IMR-90 (cell line): ENCODE measurements around the gene MRPL12. TPM values are rescaled to one million over a fixed set of nuclear protein-coding genes. Genes with fewer than 3 reads are reported as not detected.

ENCODE experiments used
- ATAC-seq: fragments of 200-7000 bp; cut with Tn5 transposase; 2 replicates; pipeline ENCODE4 v1.9.1; 2020; ENCODE audit warnings: low read depth, mild to moderate bottlenecking, moderate library complexity
- BruUV-seq: library from RNA; stranded (reverse); fragments of 400-500 nt; replicated peaks from 2 replicates; lab custom pipeline; 2021; lab: Mats Ljungman, UMichigan
- CTCF ChIA-PET: fragments of 300-600 bp; formaldehyde crosslinking; extraction: SDS; loops from one replicate; lab custom pipeline; 2021; ENCODE audit warnings: antibody characterized with exemption; lab: Yijun Ruan, JAX
- POLR2A ChIA-PET: fragments of 300-600 bp; sonication (Branson Sonifier 250); formaldehyde crosslinking; loops from one replicate; lab custom pipeline; 2022; ENCODE audit warnings: antibody characterized with exemption; ENCODE audit not compliant: unreplicated experiment; lab: Charles Lee
- DNase-seq: peaks from one replicate; pipeline ENCODE4 v3.0.0; 2013
- H2AFZ ChIP-seq: replicated peaks from 2 replicates; pipeline ENCODE3; 2013; ENCODE audit warnings: low read length, mild to moderate bottlenecking; ENCODE audit not compliant: poor library complexity
- H2AK5ac ChIP-seq: 2 replicates; pipeline ENCODE4 v1.6.1; 2013; ENCODE audit warnings: low read depth, low read length, inconsistent platforms
- H2AK9ac ChIP-seq: replicated peaks from 2 replicates; pipeline ENCODE3; 2013; ENCODE audit warnings: mild to moderate bottlenecking, low read depth, low read length, moderate library complexity; ENCODE audit not compliant: poor library complexity
- H2BK120ac ChIP-seq: 2 replicates; pipeline ENCODE4 v1.6.1; 2013; ENCODE audit warnings: low read depth, low read length, inconsistent platforms
- H2BK15ac ChIP-seq: 3 replicates; pipeline ENCODE4 v1.6.1; 2013; ENCODE audit warnings: low read depth, low read length, inconsistent platforms
- H2BK20ac ChIP-seq: 2 replicates; pipeline ENCODE4 v1.6.1; 2013; ENCODE audit warnings: low read depth, mild to moderate bottlenecking, inconsistent platforms, low read length, moderate library complexity
- H2BK5ac ChIP-seq: 2 replicates; pipeline ENCODE4 v1.6.1; 2013; ENCODE audit warnings: mild to moderate bottlenecking, low read depth, low read length, inconsistent platforms; ENCODE audit not compliant: poor library complexity, severe bottlenecking
- H3K14ac ChIP-seq: replicated peaks from 2 replicates; pipeline ENCODE4 v1.6.1; 2013; ENCODE audit warnings: low read depth, low read length, inconsistent platforms
- H3K18ac ChIP-seq: 2 replicates; pipeline ENCODE4 v1.6.1; 2013; ENCODE audit warnings: low read depth, low read length, control low read depth
- H3K23ac ChIP-seq: 2 replicates; pipeline ENCODE4 v1.6.1; 2013; ENCODE audit warnings: low read depth, low read length, inconsistent platforms
- H3K27ac ChIP-seq: 2 replicates; pipeline ENCODE4 v1.5.1; 2013; ENCODE audit warnings: mild to moderate bottlenecking, control low read depth, low read length; ENCODE audit not compliant: insufficient read depth
- H3K27me3 ChIP-seq: 2 replicates; pipeline ENCODE4 v1.6.1; 2013; ENCODE audit warnings: low read length; ENCODE audit not compliant: control insufficient read depth, insufficient read depth
- H3K36me3 ChIP-seq: 2 replicates; pipeline ENCODE4 v1.6.1; 2013; ENCODE audit warnings: low read length, mixed read lengths; ENCODE audit not compliant: control insufficient read depth, insufficient read depth
- H3K4ac ChIP-seq: 2 replicates; pipeline ENCODE4 v1.6.1; 2013; ENCODE audit warnings: low read depth, low read length, inconsistent platforms
- H3K4me1 ChIP-seq: 2 replicates; pipeline ENCODE4 v1.6.1; 2013; ENCODE audit warnings: low read length, mixed read lengths; ENCODE audit not compliant: control insufficient read depth, insufficient read depth
- H3K4me2 ChIP-seq: 2 replicates; pipeline ENCODE4 v1.6.1; 2013; ENCODE audit warnings: low read depth, mild to moderate bottlenecking, control low read depth, low read length, moderate library complexity
- H3K4me3 ChIP-seq: 2 replicates; pipeline ENCODE4 v1.5.1; 2013; ENCODE audit warnings: low read depth, mild to moderate bottlenecking, control low read depth, low read length, moderate library complexity; ENCODE audit not compliant: insufficient read depth
- H3K56ac ChIP-seq: 2 replicates; pipeline ENCODE4 v1.6.1; 2013; ENCODE audit warnings: low read length, inconsistent platforms; ENCODE audit not compliant: insufficient read depth; ENCODE audit errors: extremely low read depth
- H3K79me1 ChIP-seq, 2 experiments: 2 replicates each; pipeline ENCODE4 v1.6.1; 2013; ENCODE audit warnings: low read length in 2 of 2, inconsistent platforms in 1 of 2, low read depth in 1 of 2
- H3K9ac ChIP-seq: 2 replicates; pipeline ENCODE4 v1.6.1; 2013; ENCODE audit warnings: low read depth, low read length, control low read depth
- H3K9me1 ChIP-seq: 2 replicates; pipeline ENCODE4 v1.6.1; 2013; ENCODE audit warnings: low read length, inconsistent platforms; ENCODE audit not compliant: insufficient read depth
- H3K9me3 ChIP-seq: 2 replicates; pipeline ENCODE4 v1.6.1; 2013; ENCODE audit warnings: low read length; ENCODE audit not compliant: control insufficient read depth, insufficient read depth
- H4K20me1 ChIP-seq: 2 replicates; pipeline ENCODE4 v1.6.1; 2013; ENCODE audit warnings: low read length, inconsistent platforms; ENCODE audit not compliant: insufficient read depth
- H4K5ac ChIP-seq: 2 replicates; pipeline ENCODE4 v1.6.1; 2013; ENCODE audit warnings: mild to moderate bottlenecking, low read depth, low read length, control low read depth
- H4K8ac ChIP-seq, 2 experiments: 2 replicates each; pipeline ENCODE4 v1.6.1; 2013; ENCODE audit warnings: low read depth in 2 of 2, low read length in 2 of 2, control low read depth in 1 of 2, inconsistent platforms in 1 of 2
- H4K91ac ChIP-seq: 2 replicates; pipeline ENCODE4 v1.6.1; 2013; ENCODE audit warnings: low read depth, low read length, inconsistent platforms; ENCODE audit not compliant: insufficient read depth
- BHLHE40 ChIP-seq: fragments of 150-350 bp; IDR thresholded peaks from 2 replicates; pipeline ENCODE4 v1.6.1; 2016; ENCODE audit warnings: mild to moderate bottlenecking, low read depth, low read length
- CHD1 ChIP-seq: IDR thresholded peaks from 2 replicates; pipeline ENCODE4 v1.6.1; 2012; ENCODE audit warnings: low read depth, low read length, improper control_type of control experiment
- FOS ChIP-seq: fragments of 150-350 bp; IDR thresholded peaks from 2 replicates; pipeline ENCODE4 v1.6.1; 2016; ENCODE audit warnings: low read depth, low read length
- MAFK ChIP-seq: IDR thresholded peaks from 2 replicates; pipeline ENCODE4 v1.6.1; 2012; ENCODE audit warnings: low read depth, low read length, improper control_type of control experiment
- MAZ ChIP-seq: IDR thresholded peaks from 2 replicates; pipeline ENCODE4 v1.6.1; 2012; ENCODE audit warnings: low read depth, mild to moderate bottlenecking, low read length, improper control_type of control experiment, moderate library complexity, borderline replicate concordance
- MXI1 ChIP-seq: IDR thresholded peaks from 2 replicates; pipeline ENCODE4 v1.6.1; 2012; ENCODE audit warnings: low read depth, mild to moderate bottlenecking, low read length, moderate library complexity, borderline replicate concordance
- NFE2L2 ChIP-seq: fragments of 150-350 bp; IDR thresholded peaks from 2 replicates; pipeline ENCODE4 v1.6.1; 2016; ENCODE audit warnings: low read depth, mild to moderate bottlenecking, low read length
- POLR2A ChIP-seq: IDR thresholded peaks from 2 replicates; pipeline ENCODE4 v1.6.1; 2012; ENCODE audit warnings: mild to moderate bottlenecking, low read depth, low read length
- RCOR1 ChIP-seq: IDR thresholded peaks from 2 replicates; pipeline ENCODE4 v1.6.1; 2012; ENCODE audit warnings: mild to moderate bottlenecking, low read length, improper control_type of control experiment; ENCODE audit not compliant: insufficient replicate concordance
- RFX5 ChIP-seq: IDR thresholded peaks from 2 replicates; pipeline ENCODE4 v1.8.0; 2012; ENCODE audit warnings: low read depth, mild to moderate bottlenecking, low read length, moderate library complexity
- USF2 ChIP-seq: fragments of 150-350 bp; IDR thresholded peaks from 2 replicates; pipeline ENCODE4 v1.6.1; 2017; ENCODE audit warnings: mild to moderate bottlenecking, antibody characterized with exemption, low read length, low read depth
- WGBS, 2 experiments: methylation state at CpG; one replicate each; pipeline versions ENCODE4 v1.1.5 to v1.1.7; 2013; ENCODE audit warnings: missing lambda C conversion rate in 2 of 2; ENCODE audit not compliant: insufficient read length in 1 of 2; ENCODE audit errors: extremely low coverage in 2 of 2; 5-methylcytosine and 5-hydroxymethylcytosine counted together
- dilution Hi-C: fragments of 300-500 bp; cut with HindIII; formaldehyde crosslinking; loops from one replicate; pipeline ENCODE4 v1.14.3; 2018; ENCODE audit warnings: low sequenced_read_pairs; ENCODE audit not compliant: unreplicated experiment
- in situ Hi-C: fragments of 300-500 bp; cut with MboI; formaldehyde crosslinking; loops from 3 replicates; pipeline ENCODE4 v1.14.3; 2019; ENCODE audit warnings: low sequenced_read_pairs, inconsistent platforms, mixed read lengths
- intact Hi-C: fragments of 100-400 bp; cut with micrococcal nuclease; formaldehyde crosslinking; loops from 2 replicates; pipeline ENCODE4 v1.10.0; 2022
- polyA plus RNA-seq, 3 experiments: library from polyadenylated mRNA; depleted of rRNA; stranded (reverse); fragments of >200 nt; gene quantifications; 2 replicates each; pipeline ENCODE4 v1.2.3, GENCODE V29; 2012; ENCODE audit warnings: low replicate concordance in 1 of 3
- total RNA-seq: library from RNA; depleted of rRNA; stranded (reverse); fragments of >200 nt; gene quantifications from 2 replicates; pipeline ENCODE4 v1.2.3, GENCODE V29; 2012
- TF ChIP-seq, protein P1 (sequence below): conservative IDR thresholded peaks from 2 replicates; pipeline ENCODE4 v1.5.1; 2012; ENCODE audit warnings: mild to moderate bottlenecking, low read depth, low read length, improper control_type of control experiment
- TF ChIP-seq, protein P2 (sequence below): fragments of 150-350 bp; IDR thresholded peaks from 2 replicates; pipeline ENCODE4 v1.6.1; 2016; ENCODE audit warnings: low read depth, mild to moderate bottlenecking, low read length, moderate library complexity, borderline replicate concordance

Gene MRPL12
- total and polyA plus RNA-seq, 2 of the 4 experiments (the other 2 are of a cell fraction): 17.2 to 111 TPM

- no peak overlapping the region for H4K5ac ChIP-seq
- POLR2A ChIA-PET: no interaction called here
These were observed 8.4 kb upstream of the MRPL12 start for GRCh38 chr17:81694810-81695209.

More at GRCh38 chr17:81694810-81695209, 8.4 kb upstream of the MRPL12 start:
- no peak overlapping the region for H3K18ac ChIP-seq
- no peak overlapping the region for H4K91ac ChIP-seq
- H3K4me1 ChIP-seq: no peaks in the 10 kb centered on the region
- H2BK15ac ChIP-seq: no peak overlapping the region
- in situ Hi-C loops: no loop called here
- 80% methylated on average over 1 of the region's 19 CpGs; no CpG with 5 or more reads in 1 of the 2 experiments for WGBS, 2 experiments
- DNase-seq (no peak), ATAC-seq (no peak)
- H4K8ac ChIP-seq: no peak overlapping the region
- H2AFZ ChIP-seq: no peak overlapping the region
- H3K4me2 ChIP-seq: no peak overlapping the region
- H3K27ac ChIP-seq: no peak overlapping the region
- no TSS peak for BruUV-seq
- H2BK20ac ChIP-seq: no peak overlapping the region
- H2BK5ac ChIP-seq: no peak overlapping the region
- no peak overlapping the region for H2AK9ac ChIP-seq
- H3K14ac ChIP-seq: no peak overlapping the region
- no peaks in the 10 kb centered on the region for H3K9me3 ChIP-seq
- no peak overlapping the region for H3K9ac ChIP-seq
- intact Hi-C loops: no loop called here
- H3K79me1 ChIP-seq: peaks cover 10 to 47% of the 10 kb centered on the region in 2 experiments; a peak in 3 of 4 replicates
- H3K56ac ChIP-seq: no peak overlapping the region
- no peak overlapping the region for H2AK5ac ChIP-seq
- no peak overlapping the region for H3K23ac ChIP-seq
- no peak overlapping the region for H3K4me3 ChIP-seq
- H3K4ac ChIP-seq: no peak overlapping the region
- no peak overlapping the region for H2BK120ac ChIP-seq
- CTCF ChIA-PET: no interaction called here
- dilution Hi-C loops: no loop called here
- peaks cover 72% of the 10 kb centered on the region for H4K20me1 ChIP-seq
- H3K9me1 ChIP-seq: no peaks in the 10 kb centered on the region
- no peaks in the 10 kb centered on the region for H3K27me3 ChIP-seq
- H3K36me3 ChIP-seq: peaks cover 84% of the 10 kb centered on the region
- no peak for TF ChIP-seq USF2
- TF ChIP-seq MXI1: no peak
- TF ChIP-seq FOS: no peak
- TF ChIP-seq NFE2L2: no peak
- TF ChIP-seq, protein P1, sequence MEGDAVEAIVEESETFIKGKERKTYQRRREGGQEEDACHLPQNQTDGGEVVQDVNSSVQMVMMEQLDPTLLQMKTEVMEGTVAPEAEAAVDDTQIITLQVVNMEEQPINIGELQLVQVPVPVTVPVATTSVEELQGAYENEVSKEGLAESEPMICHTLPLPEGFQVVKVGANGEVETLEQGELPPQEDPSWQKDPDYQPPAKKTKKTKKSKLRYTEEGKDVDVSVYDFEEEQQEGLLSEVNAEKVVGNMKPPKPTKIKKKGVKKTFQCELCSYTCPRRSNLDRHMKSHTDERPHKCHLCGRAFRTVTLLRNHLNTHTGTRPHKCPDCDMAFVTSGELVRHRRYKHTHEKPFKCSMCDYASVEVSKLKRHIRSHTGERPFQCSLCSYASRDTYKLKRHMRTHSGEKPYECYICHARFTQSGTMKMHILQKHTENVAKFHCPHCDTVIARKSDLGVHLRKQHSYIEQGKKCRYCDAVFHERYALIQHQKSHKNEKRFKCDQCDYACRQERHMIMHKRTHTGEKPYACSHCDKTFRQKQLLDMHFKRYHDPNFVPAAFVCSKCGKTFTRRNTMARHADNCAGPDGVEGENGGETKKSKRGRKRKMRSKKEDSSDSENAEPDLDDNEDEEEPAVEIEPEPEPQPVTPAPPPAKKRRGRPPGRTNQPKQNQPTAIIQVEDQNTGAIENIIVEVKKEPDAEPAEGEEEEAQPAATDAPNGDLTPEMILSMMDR: no peak
- TF ChIP-seq, protein P2, sequence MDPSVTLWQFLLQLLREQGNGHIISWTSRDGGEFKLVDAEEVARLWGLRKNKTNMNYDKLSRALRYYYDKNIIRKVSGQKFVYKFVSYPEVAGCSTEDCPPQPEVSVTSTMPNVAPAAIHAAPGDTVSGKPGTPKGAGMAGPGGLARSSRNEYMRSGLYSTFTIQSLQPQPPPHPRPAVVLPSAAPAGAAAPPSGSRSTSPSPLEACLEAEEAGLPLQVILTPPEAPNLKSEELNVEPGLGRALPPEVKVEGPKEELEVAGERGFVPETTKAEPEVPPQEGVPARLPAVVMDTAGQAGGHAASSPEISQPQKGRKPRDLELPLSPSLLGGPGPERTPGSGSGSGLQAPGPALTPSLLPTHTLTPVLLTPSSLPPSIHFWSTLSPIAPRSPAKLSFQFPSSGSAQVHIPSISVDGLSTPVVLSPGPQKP: no peak
- no peak for TF ChIP-seq RFX5
- no peak for TF ChIP-seq RCOR1
- no peak for TF ChIP-seq MAZ
- no peak for TF ChIP-seq CHD1
- TF ChIP-seq POLR2A: no peak
- TF ChIP-seq BHLHE40: no peak
- TF ChIP-seq MAFK: no peak
